Esophagus (tissue), 2 donors: Measurements from ENCODE around the gene MFAP2. TPM values are rescaled to one million over a fixed set of nuclear protein-coding genes. Genes with fewer than 3 reads are reported as not detected.
A peak's percentile ranks its signal among the peaks of the same experiment; 100 is the strongest.
"Not testable (repeated sequence)": the region's sequence is repeated elsewhere in the genome, so short reads cannot be mapped to it uniquely, and the experiment has no call there.

Experiments used
- H3K27ac ChIP-seq, 2 donors: one replicate each; pipeline ENCODE4 v1.5.1; 2013; ENCODE audit warnings: low read depth in 2 of 2, mild to moderate bottlenecking in 2 of 2, inconsistent platforms in 1 of 2, low read length in 1 of 2, moderate library complexity in 1 of 2
- H3K27me3 ChIP-seq, 2 donors: one replicate each; pipeline ENCODE4 v1.6.1; 2013; ENCODE audit warnings: low read length in 2 of 2, control low read depth in 1 of 2, mild to moderate bottlenecking in 1 of 2; ENCODE audit not compliant: insufficient read depth in 2 of 2, control insufficient read depth in 1 of 2
- H3K36me3 ChIP-seq, 2 donors: one replicate each; pipeline ENCODE4 v1.6.1; 2013; ENCODE audit warnings: low read length in 1 of 2; ENCODE audit not compliant: control insufficient read depth in 2 of 2, insufficient read depth in 2 of 2
- H3K4me1 ChIP-seq, 2 donors: one replicate each; pipeline ENCODE4 v1.6.1; 2013; ENCODE audit warnings: low read length in 1 of 2; ENCODE audit not compliant: control insufficient read depth in 2 of 2, insufficient read depth in 2 of 2
- H3K4me3 ChIP-seq, 2 donors: one replicate each; pipeline ENCODE4 v1.5.1; 2013; ENCODE audit warnings: low read length in 2 of 2, mild to moderate bottlenecking in 2 of 2, low read depth in 1 of 2, moderate library complexity in 1 of 2
- H3K9me3 ChIP-seq, 2 donors: one replicate each; pipeline ENCODE4 v1.6.1; 2013; ENCODE audit warnings: mild to moderate bottlenecking in 2 of 2, low read depth in 1 of 2, low read length in 1 of 2, moderate library complexity in 1 of 2; ENCODE audit not compliant: control insufficient read depth in 2 of 2, insufficient read depth in 1 of 2
- WGBS, 2 donors: extraction: QIAGEN DNeasy Blood & Tissue Kit; methylation state at CpG; one replicate each; pipeline ENCODE4 v1.1.7; 2013; 5-methylcytosine and 5-hydroxymethylcytosine counted together
- polyA plus RNA-seq, 2 donors: library from polyadenylated mRNA; stranded (reverse); fragments of 200-250 nt; gene quantifications; one replicate each; pipeline ENCODE4 v1.2.3, GENCODE V29; 2013
- donor health status: healthy with polysubstance abuse.
- donor health status: Bipolar disorder and iron deficiency.

The MFAP2 gene
- polyA plus RNA-seq, 2 donors, result 1.5 to 1.9 TPM

- Histone ChIP-seq H3K4me3 (no peak overlapping the region), H3K4me1 (peaks cover 0 to 2% of the 10 kb centered on the region in 2 donors), H3K36me3 (peaks cover 0 to 31% of the 10 kb centered on the region in 2 donors), H3K9me3 (no peaks in the 10 kb centered on the region), H3K27me3 (no peaks in the 10 kb centered on the region), H3K27ac (no peak overlapping the region)
- 87 to 90% methylated on average over 14 of the region's 14 CpGs for WGBS, 2 donors
Observed at GRCh38 chr1:16969057-16969611, 11.3 kb downstream of the MFAP2 start.

GRCh38 chr1:16968372-16968771, 12.0 kb downstream of the MFAP2 start:
- Histone ChIP-seq H3K36me3 (peaks cover 0 to 31% of the 10 kb centered on the region in 2 donors), H3K27me3 (no peaks in the 10 kb centered on the region), H3K9me3 (no peaks in the 10 kb centered on the region), H3K4me1 (peaks cover 0 to 2% of the 10 kb centered on the region in 2 donors), H3K27ac (no peak overlapping the region), H3K4me3 (no peak overlapping the region)
- WGBS, 2 donors, result 95 to 96% methylated on average over 3 of the region's 3 CpGs

- Histone ChIP-seq H3K27me3 (no peaks in the 10 kb centered on the region), H3K27ac (no peak overlapping the region), H3K4me1 (peaks cover 0 to 2% of the 10 kb centered on the region in 2 donors), H3K36me3 (peaks cover 0 to 29% of the 10 kb centered on the region in 2 donors), H3K4me3 (no peak overlapping the region), H3K9me3 (no peaks in the 10 kb centered on the region)
- WGBS, 2 donors, result 97% methylated on average over 21 of the region's 21 CpGs
Observed at GRCh38 chr1:16967962-16968361, 12.5 kb downstream of the MFAP2 start.

- H3K4me1 ChIP-seq, result peaks cover 0 to 2% of the 10 kb centered on the region in 2 donors
- peaks cover 0 to 30% of the 10 kb centered on the region in 2 donors for H3K36me3 ChIP-seq
- H3K4me3 ChIP-seq, result no peak overlapping the region
- H3K27ac ChIP-seq, result no peak overlapping the region
- H3K27me3 ChIP-seq, result no peaks in the 10 kb centered on the region
- 38 to 59% methylated on average over 7 of the region's 7 CpGs for WGBS, 2 donors
- no peaks in the 10 kb centered on the region for H3K9me3 ChIP-seq
Observed at GRCh38 chr1:16967095-16967575, 13.3 kb downstream of the MFAP2 start.

GRCh38 chr1:16966282-16966681, 14.1 kb downstream of the MFAP2 start:
- Histone ChIP-seq H3K4me3 (no peak overlapping the region), H3K27ac (no peak overlapping the region), H3K36me3 (peaks cover 0 to 30% of the 10 kb centered on the region in 2 donors), H3K27me3 (no peaks in the 10 kb centered on the region), H3K9me3 (no peaks in the 10 kb centered on the region), H3K4me1 (peaks cover 0 to 2% of the 10 kb centered on the region in 2 donors)
- 96 to 97% methylated on average over 22 of the region's 22 CpGs for WGBS, 2 donors

GRCh38 chr1:16965486-16966067, 14.8 kb downstream of the MFAP2 start:
- H3K27ac ChIP-seq, result no peak overlapping the region
- no peaks in the 10 kb centered on the region for H3K27me3 ChIP-seq
- H3K4me1 ChIP-seq, result peaks cover 0 to 2% of the 10 kb centered on the region in 2 donors
- 95 to 96% methylated on average over 13 of the region's 13 CpGs for WGBS, 2 donors
- no peak overlapping the region for H3K4me3 ChIP-seq
- no peaks in the 10 kb centered on the region for H3K9me3 ChIP-seq
- peaks cover 0 to 25% of the 10 kb centered on the region in 2 donors for H3K36me3 ChIP-seq

GRCh38 chr1:16964169-16964568, 16.3 kb downstream of the MFAP2 start:
- H3K27me3 ChIP-seq, H3K9me3 ChIP-seq, H3K4me3 ChIP-seq, H3K4me1 ChIP-seq, H3K27ac ChIP-seq: not testable (repeated sequence)
- peaks cover 0 to 25% of the 10 kb centered on the region in 2 donors for H3K36me3 ChIP-seq
- 95 to 96% methylated on average over 4 of the region's 4 CpGs for WGBS, 2 donors

- 87 to 90% methylated on average over 14 of the region's 14 CpGs for WGBS, 2 donors
- peaks cover 0 to 21% of the 10 kb centered on the region in 2 donors for H3K36me3 ChIP-seq
Observed at GRCh38 chr1:16961297-16962133, 18.9 kb downstream of the MFAP2 start.

GRCh38 chr1:16960560-16961296, 19.7 kb downstream of the MFAP2 start:
- peak overlapping the region; percentile 40 to 43 for H3K4me3 ChIP-seq
- no peaks in the 10 kb centered on the region for H3K9me3 ChIP-seq
- H3K27me3 ChIP-seq, result no peaks in the 10 kb centered on the region
- peak overlapping the region in 1 of 2 donors; percentile 28 for H3K27ac ChIP-seq
- 16 to 25% methylated on average over 45 to 57 of the region's 57 CpGs for WGBS, 2 donors
- no peaks in the 10 kb centered on the region for H3K4me1 ChIP-seq
- peaks cover 0 to 15% of the 10 kb centered on the region in 2 donors for H3K36me3 ChIP-seq

More at GRCh38 chr1:16961297-16962133, 18.9 kb downstream of the MFAP2 start:
- Histone ChIP-seq H3K27ac (no peak overlapping the region), H3K9me3 (no peaks in the 10 kb centered on the region), H3K27me3 (no peaks in the 10 kb centered on the region), H3K4me1 (no peaks in the 10 kb centered on the region), H3K4me3 (no peak overlapping the region)
